Psoas muscle (tissue), 8 donors: Measurements from ENCODE around the gene SORCS1. TPM values are rescaled to one million over a fixed set of nuclear protein-coding genes. Genes with fewer than 3 reads are reported as not detected.

Source experiments
- ATAC-seq, 4 donors: fragments of 200-7000 bp; cut with Tn5 transposase; one replicate each; pipeline ENCODE4 v1.9.1; 2020; ENCODE audit warnings: moderate library complexity in 3 of 4, mild to moderate bottlenecking in 2 of 4
- DNase-seq, 2 donors: peaks; one replicate each; pipeline ENCODE4 v3.0.0-alpha.2; 2020
- H3K27ac ChIP-seq: fragments of 200-600 bp; one replicate; pipeline ENCODE4 v1.8.0; 2022
- H3K27me3 ChIP-seq, 3 donors: fragments of 200-600 bp in 1 of 3; one replicate each; pipeline versions ENCODE4 v1.6.1 to v1.8.0; 2013 to 2022; ENCODE audit warnings: low read length in 2 of 3, mild to moderate bottlenecking in 2 of 3, moderate library complexity in 1 of 3; ENCODE audit not compliant: insufficient read depth in 3 of 3
- H3K36me3 ChIP-seq, 2 donors: fragments of 200-600 bp in 1 of 2; one replicate each; pipeline versions ENCODE4 v1.6.1 to v1.8.0; 2013 to 2022; ENCODE audit warnings: low read depth in 1 of 2, mild to moderate bottlenecking in 1 of 2, moderate library complexity in 1 of 2; ENCODE audit not compliant: insufficient read depth in 1 of 2
- H3K4me1 ChIP-seq: fragments of 200-600 bp; one replicate; pipeline ENCODE4 v1.8.0; 2022
- H3K4me3 ChIP-seq: fragments of 200-600 bp; one replicate; pipeline ENCODE4 v1.8.0; 2022; ENCODE audit warnings: mild to moderate bottlenecking
- H3K9me3 ChIP-seq: fragments of 200-600 bp; one replicate; pipeline ENCODE4 v1.8.0; 2022
- WGBS, 3 donors: extraction: QIAGEN DNeasy Blood & Tissue Kit; methylation state at CpG; one replicate each; pipeline versions ENCODE4 v1.1.6 to v1.1.7; 2013; 5-methylcytosine and 5-hydroxymethylcytosine counted together
- intact Hi-C, 2 donors: fragments of 100-400 bp; cut with DNase I; formaldehyde crosslinking; loops; one replicate each; pipeline versions ENCODE4 v1.11.0 to v1.14.2; 2022
- polyA plus RNA-seq, 3 donors: library from polyadenylated mRNA; stranded (reverse); fragments of 200-250 nt; gene quantifications; one replicate each; pipeline ENCODE4 v1.2.3, GENCODE V29; 2013
- total RNA-seq, 4 donors: library from RNA; stranded (reverse); fragmentation: NEBNext Ultra II Directional in 2 of 4; extraction: Animal tissue kit (Norgen Biotek cat#: 25700) in 2 of 4; gene quantifications; one replicate each; pipeline versions ENCODE4 v1.2.1 to v1.2.4, GENCODE V29; 2021 to 2023
- TF ChIP-seq, protein P1 (sequence below): fragments of 200-600 bp; IDR thresholded peaks from one replicate; pipeline ENCODE4 v1.8.0; 2022; ENCODE audit warnings: antibody characterized with exemption
- donor health status: healthy with polysubstance abuse.
- donor health status: DM: no; HTN: no; CAD: no; lungs with moderate emphysema.
- donor health status: Bipolar disorder and iron deficiency.
- donor health status: healthy.
- donor health status: DM: yes; HTN: yes; CAD: no.
- donor health status: DM: no; HTN: no; CAD: no.
- donor health status: DM: no; HTN: no; CAD: no.
- donor health status: DM: yes; HTN: yes; CAD: no.

The SORCS1 gene
- total and polyA plus RNA-seq, 7 donors = 0.03 to 0.36 (median 0.25) TPM; not detected in 1

DNA sequence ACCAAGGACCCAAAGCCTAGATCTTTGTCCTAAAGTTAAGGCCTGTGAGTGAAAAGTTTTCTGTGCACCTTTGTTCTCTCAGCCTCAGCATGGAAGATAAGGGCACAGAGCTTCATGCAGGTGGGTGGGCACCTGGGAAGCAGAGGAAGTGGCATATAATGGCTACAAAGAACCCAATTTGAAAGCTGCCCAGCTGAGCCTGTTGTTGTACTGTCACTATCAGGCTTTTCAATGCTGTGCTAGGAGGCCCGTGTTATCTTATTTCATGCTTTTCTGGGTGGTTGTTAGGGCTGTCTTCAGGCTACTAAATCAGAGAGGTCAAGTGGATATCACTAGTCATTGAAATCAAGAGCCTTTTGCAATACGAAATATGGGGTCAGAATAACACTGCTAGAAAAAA, 443.8 kb downstream of the SORCS1 start:
- no peak for ATAC-seq
- intact Hi-C loops = no loop called here

DNA sequence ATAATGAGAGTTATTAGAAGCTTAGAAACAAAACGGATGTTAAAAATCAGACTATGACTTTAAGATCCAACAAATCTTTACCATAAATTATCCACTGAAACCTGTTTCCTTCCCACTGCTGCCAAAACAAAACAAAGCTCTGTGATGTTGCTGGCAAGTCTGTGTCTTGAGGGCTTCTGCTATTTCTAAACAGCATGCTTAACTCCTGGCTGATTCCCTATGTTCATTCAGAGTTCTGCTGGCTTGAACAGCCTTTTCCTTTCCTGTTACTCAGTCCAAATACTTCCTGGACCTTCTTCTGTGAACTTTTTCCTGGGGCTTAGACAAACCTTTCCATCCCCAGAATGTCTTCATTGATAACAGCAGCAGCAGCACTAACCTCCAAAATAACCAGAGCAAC, 448.1 kb downstream of the SORCS1 start:
- TF ChIP-seq, protein P1, sequence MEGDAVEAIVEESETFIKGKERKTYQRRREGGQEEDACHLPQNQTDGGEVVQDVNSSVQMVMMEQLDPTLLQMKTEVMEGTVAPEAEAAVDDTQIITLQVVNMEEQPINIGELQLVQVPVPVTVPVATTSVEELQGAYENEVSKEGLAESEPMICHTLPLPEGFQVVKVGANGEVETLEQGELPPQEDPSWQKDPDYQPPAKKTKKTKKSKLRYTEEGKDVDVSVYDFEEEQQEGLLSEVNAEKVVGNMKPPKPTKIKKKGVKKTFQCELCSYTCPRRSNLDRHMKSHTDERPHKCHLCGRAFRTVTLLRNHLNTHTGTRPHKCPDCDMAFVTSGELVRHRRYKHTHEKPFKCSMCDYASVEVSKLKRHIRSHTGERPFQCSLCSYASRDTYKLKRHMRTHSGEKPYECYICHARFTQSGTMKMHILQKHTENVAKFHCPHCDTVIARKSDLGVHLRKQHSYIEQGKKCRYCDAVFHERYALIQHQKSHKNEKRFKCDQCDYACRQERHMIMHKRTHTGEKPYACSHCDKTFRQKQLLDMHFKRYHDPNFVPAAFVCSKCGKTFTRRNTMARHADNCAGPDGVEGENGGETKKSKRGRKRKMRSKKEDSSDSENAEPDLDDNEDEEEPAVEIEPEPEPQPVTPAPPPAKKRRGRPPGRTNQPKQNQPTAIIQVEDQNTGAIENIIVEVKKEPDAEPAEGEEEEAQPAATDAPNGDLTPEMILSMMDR = no peak
- no peaks in the 10 kb centered on the region for H3K9me3 ChIP-seq
- 19 to 41% (median 39%) methylated on average over 1 of the region's 1 CpG for WGBS, 3 donors
- H3K27ac ChIP-seq = no peak overlapping the region
- no peaks in the 10 kb centered on the region for H3K4me1 ChIP-seq
- H3K36me3 ChIP-seq = no peaks in the 10 kb centered on the region
- no peaks in the 10 kb centered on the region for H3K27me3 ChIP-seq
- H3K4me3 ChIP-seq = no peak overlapping the region
- intact Hi-C loops = no loop called here
- ATAC-seq (no peak), DNase-seq (no peak)

More for the DNA sequence above, 443.8 kb downstream of the SORCS1 start:
- no peak overlapping the region for H3K4me3 ChIP-seq
- no peaks in the 10 kb centered on the region for H3K4me1 ChIP-seq
- H3K36me3 ChIP-seq = no peaks in the 10 kb centered on the region
- H3K27ac ChIP-seq = no peak overlapping the region
- 34 to 40% (median 34%) methylated on average over 2 of the region's 2 CpGs for WGBS, 3 donors
- H3K27me3 ChIP-seq = no peaks in the 10 kb centered on the region
- no peaks in the 10 kb centered on the region for H3K9me3 ChIP-seq
- DNase-seq = no peak
- TF ChIP-seq, protein P1 = no peak

DNA sequence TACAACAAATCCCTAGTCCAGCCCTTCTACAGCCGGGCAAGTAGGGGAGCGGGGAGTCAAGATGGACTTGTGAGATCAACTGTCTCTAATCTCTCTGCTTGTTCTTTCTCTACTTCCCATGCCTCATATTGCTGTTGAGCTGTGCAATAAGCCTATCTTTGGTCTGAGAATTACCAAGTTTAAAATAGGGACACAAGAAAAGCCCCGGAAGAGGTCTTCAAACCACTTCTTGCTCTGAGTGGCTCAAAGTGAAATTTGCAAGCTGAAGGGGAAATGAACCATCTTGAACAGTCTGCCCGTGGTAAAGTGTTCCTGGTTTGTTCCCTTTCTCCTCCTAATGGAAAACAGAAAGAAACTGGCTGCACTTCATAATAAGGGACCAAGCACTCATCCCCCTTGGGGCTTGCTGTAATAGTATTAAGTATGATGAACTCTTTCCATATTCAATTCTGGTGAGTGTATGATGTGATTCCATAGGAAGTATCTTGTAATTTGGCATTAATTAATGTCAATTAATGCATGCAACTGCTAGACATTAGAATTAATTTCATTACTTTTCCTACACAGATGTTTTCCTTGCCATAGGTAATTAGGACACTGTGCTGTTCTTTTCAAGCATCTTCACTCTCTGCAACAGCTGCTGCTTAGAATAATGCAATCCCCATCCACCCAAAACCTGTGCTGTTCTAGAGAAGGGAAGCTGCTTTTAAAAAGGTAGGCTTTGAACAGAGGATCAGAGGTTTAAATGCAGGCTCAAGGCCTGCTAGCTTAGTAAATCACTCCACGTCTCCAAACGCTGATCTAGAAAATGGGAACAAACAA, 449.6 kb downstream of the SORCS1 start:
- no peaks in the 10 kb centered on the region for H3K27me3 ChIP-seq
- no peaks in the 10 kb centered on the region for H3K4me1 ChIP-seq
- H3K4me3 ChIP-seq = no peak overlapping the region
- TF ChIP-seq, protein P1 = no peak
- DNase-seq (no peak), ATAC-seq (no peak)
- no peak overlapping the region for H3K27ac ChIP-seq
- intact Hi-C loops = no loop called here
- 70 to 75% (median 74%) methylated on average over 6 of the region's 6 CpGs for WGBS, 3 donors
- H3K9me3 ChIP-seq = no peaks in the 10 kb centered on the region
- no peaks in the 10 kb centered on the region for H3K36me3 ChIP-seq

DNA sequence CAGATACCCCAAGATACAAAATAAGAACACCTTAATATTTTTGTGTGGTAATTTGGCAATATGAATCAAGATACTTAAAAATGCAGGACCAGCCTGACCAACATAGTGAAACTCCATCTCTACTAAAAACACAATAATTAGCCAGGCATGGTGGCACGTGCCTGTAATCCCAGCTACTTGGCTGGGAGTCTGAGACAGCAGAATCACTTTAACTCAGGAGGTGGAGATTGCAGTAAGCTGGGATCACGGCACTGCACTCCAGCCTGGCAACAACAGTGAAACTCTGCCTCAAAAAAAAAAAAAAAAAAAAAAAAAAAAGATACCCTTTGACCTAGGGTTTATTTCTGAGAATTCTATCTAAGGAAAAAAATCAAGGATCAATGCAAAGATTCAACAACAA, 450.7 kb downstream of the SORCS1 start:
- WGBS, 3 donors = 7 to 37% (median 25%) methylated on average over 2 of the region's 2 CpGs
- Histone ChIP-seq H3K27me3 (no peaks in the 10 kb centered on the region), H3K36me3 (no peaks in the 10 kb centered on the region), H3K9me3 (no peaks in the 10 kb centered on the region), H3K4me3 (no peak overlapping the region), H3K4me1 (no peaks in the 10 kb centered on the region), H3K27ac (no peak overlapping the region)
- no peak for DNase-seq
- TF ChIP-seq, protein P1 = no peak
- intact Hi-C loops = no loop called here
- ATAC-seq = no peak

DNA sequence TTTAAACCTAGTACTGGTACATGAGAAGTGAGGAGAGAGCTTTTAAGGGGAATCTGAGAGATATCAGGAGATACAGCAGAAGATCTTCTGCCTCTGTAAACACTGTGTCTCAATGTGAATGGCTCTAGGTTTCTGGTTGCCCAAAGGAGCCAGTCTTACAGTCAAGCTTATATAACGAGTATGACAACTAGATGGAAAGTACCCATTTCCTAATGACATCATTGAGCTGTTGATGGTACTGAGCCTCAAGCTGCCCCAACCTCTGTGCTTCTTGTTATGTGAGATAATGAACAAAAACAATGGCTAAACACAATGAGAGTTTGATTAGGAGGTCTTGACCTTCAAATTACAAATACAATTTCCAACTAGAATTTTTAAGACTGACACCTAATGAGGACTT, 451.5 kb downstream of the SORCS1 start:
- H3K36me3 ChIP-seq = no peaks in the 10 kb centered on the region
- ATAC-seq (no peak), DNase-seq (no peak)
- intact Hi-C loops = no loop called here
- 56 to 61% (median 59%) methylated on average over 1 of the region's 1 CpG for WGBS, 3 donors
- no peaks in the 10 kb centered on the region for H3K4me1 ChIP-seq
- H3K4me3 ChIP-seq = no peak overlapping the region
- H3K27me3 ChIP-seq = no peaks in the 10 kb centered on the region
- no peaks in the 10 kb centered on the region for H3K9me3 ChIP-seq
- no peak overlapping the region for H3K27ac ChIP-seq
- TF ChIP-seq, protein P1 = no peak
